ENCODE measurements around the gene FAM131A. TPM values are rescaled to one million over a fixed set of nuclear protein-coding genes. Genes with fewer than 3 reads are reported as not detected.

FAM131A gene
- total and polyA plus RNA-seq, 9 of the 15 experiments (the other 6 are each of a cell fraction or from before 2014, with no cell fraction given), result 0.48 to 11.1 (median 4.3) TPM

DNA sequence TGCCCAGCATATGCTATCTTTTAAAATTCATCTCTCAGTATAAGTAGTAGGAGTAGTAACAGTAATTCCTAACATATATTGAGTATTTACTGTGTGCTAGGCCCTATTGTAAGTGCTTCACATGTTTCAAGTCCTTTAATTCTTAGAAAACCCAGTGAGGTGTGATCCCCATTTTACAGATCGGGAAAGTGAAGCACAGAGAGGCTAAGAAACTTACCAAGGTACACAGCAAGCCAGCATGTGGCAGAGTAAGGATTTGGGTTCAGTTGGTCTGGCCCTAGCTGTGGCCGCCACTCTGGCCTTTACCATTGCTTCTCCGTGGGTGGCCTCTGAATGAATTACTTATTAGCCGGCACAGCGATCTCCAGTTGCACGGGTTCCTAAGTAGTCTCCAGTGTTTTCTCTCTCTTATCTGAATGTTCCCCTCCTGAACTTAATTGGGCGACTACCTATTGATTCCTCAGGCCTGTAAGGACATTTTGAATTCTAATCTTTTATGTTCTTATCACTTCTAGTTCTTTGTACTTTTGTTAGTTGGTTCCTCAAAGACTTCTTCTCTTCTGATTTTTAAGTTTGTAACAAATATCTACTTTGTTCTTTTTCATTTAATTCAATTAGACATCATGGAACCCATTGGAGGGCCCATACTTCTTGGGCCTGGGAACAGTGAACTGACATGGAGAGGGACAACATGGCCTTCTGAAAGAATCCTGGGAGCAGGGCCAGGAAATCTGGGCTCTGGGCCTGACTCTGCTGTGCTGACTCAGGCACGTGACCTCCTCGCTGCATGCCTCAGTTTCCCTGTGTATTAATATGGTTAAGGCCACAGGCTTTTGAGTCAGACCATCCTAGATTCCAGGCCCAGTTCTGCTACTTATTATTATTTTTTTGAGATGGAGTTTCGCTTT is 12.4 kb downstream of the FAM131A start:
- no peak for ATAC-seq
- H4K20me1 ChIP-seq (replicated peaks; ENCODE audit: control insufficient read depth, insufficient read depth, low read length), result no peaks in the 10 kb centered on the region
- H3K36me3 ChIP-seq (ENCODE audit: control insufficient read depth, insufficient read depth, low read length), result peaks cover 60% of the 10 kb centered on the region; the same call in 2 of the 3 replicates
- BruUV-seq (replicated peaks), result no TSS peak
- H2AFZ ChIP-seq (ENCODE audit: low read depth, low read length), result no peak overlapping the region
- in situ Hi-C loops (cut with MboI) (no loop called here), intact Hi-C loops (cut with micrococcal nuclease) (no loop called here)
- H3K4me3 ChIP-seq, result no peak overlapping the region
- H3K4me2 ChIP-seq (ENCODE audit: insufficient read depth, low read length), result no peak overlapping the region
- H3K79me2 ChIP-seq (ENCODE audit: control insufficient read depth, insufficient read depth, low read length), result peaks cover 8% of the 10 kb centered on the region; the same call in 2 of the 3 replicates
- H3K9me1 ChIP-seq (ENCODE audit: control insufficient read depth, insufficient read depth, low read length), result peaks cover 6% of the 10 kb centered on the region
- peak; percentile 11 for FAIRE-seq
- POLR2A ChIA-PET, result interaction anchor here (1.4 to 2.0 kb wide), 2 partner anchors 8 to 13 kb away, joined by 5 read pairs; partner anchors contain the start of gene FAM131A
- WGBS (ENCODE audit: insufficient coverage, low coverage, missing lambda C conversion rate), result 60% methylated on average over 9 of the region's 10 CpGs
- no peak for DNase-seq (ENCODE audit: extremely low read depth in 1 of 4, low spot score in 3 of 4)
- CTCF ChIA-PET (ENCODE audit: low intra/inter-chr PET ratio), result no interaction called here
- peak overlapping the region; percentile 29; the same call in 1 of the 3 replicates for H3K27ac ChIP-seq (ENCODE audit: extremely low read depth, low read depth, low read length)
- no peak overlapping the region for H3K9ac ChIP-seq (ENCODE audit: insufficient read depth in 1 of 2, low read depth in 2 of 2, low read length in 2 of 2)
- H3K4me1 ChIP-seq (replicated peaks in 1 of 2; ENCODE audit: control insufficient read depth in 2 of 2, insufficient read depth in 2 of 2, low read length in 2 of 2), result peaks cover 59 to 83% of the 10 kb centered on the region in 2 experiments
- H3K9me3 ChIP-seq (replicated peaks; ENCODE audit: control insufficient read depth, insufficient read depth, low read depth, low read length), result no peaks in the 10 kb centered on the region
- H3K27me3 ChIP-seq (ENCODE audit: control insufficient read depth in 2 of 2, insufficient read depth in 2 of 2, low read length in 2 of 2), result no peaks in the 10 kb centered on the region
- TF ChIP-seq PTBP1 (IDR thresholded peaks at IDR 0.05; ENCODE audit: low read depth, low read length) (no peak), L3MBTL2 (IDR thresholded peaks at IDR 0.05) (no peak), CBFA2T3 (IDR thresholded peaks at IDR 0.05) (no peak), PCBP1 (IDR thresholded peaks at IDR 0.05; ENCODE audit: low read depth, low read length, poor library complexity, severe bottlenecking) (no peak), SPI1 (IDR thresholded peaks at IDR 0.05; ENCODE audit: borderline replicate concordance, low read depth, low read length) (no peak), HDAC2 (IDR thresholded peaks at IDR 0.05) (peak; percentile 39; the same call in 1 of the 2 replicates), ZC3H4 (CRISPR knock-in tag; IDR thresholded peaks at IDR 0.05; ENCODE audit: borderline replicate concordance) (no peak), CBFA2T2 (conservative IDR thresholded peaks at IDR 0.05) (no peak), NFE2 (IDR thresholded peaks at IDR 0.05; ENCODE audit: low read depth) (no peak), PHTF2 (CRISPR knock-in tag; IDR thresholded peaks at IDR 0.05) (no peak), BRD4 (IDR thresholded peaks at IDR 0.05) (no peak), ZBTB7A (IDR thresholded peaks at IDR 0.05; ENCODE audit: borderline replicate concordance, control insufficient read depth, low read depth, low read length) (no peak), MYBL2 (IDR thresholded peaks at IDR 0.05; ENCODE audit: low read depth) (no peak), MYBL2 (CRISPR knock-in tag; IDR thresholded peaks at IDR 0.05; ENCODE audit: borderline replicate concordance) (no peak), TAF7 (tag; IDR thresholded peaks at IDR 0.05) (no peak), TEAD4 (IDR thresholded peaks at IDR 0.05; ENCODE audit: low read length) (no peak), TEAD4 (CRISPR knock-in tag; IDR thresholded peaks at IDR 0.05; ENCODE audit: borderline replicate concordance) (no peak), ZNF174 (CRISPR knock-in tag; IDR thresholded peaks at IDR 0.05) (no peak), ZNF239 (CRISPR knock-in tag; IDR thresholded peaks at IDR 0.05) (no peak), SNIP1 (IDR thresholded peaks at IDR 0.05; ENCODE audit: low read depth) (no peak)
- TF ChIP-seq, protein P1, sequence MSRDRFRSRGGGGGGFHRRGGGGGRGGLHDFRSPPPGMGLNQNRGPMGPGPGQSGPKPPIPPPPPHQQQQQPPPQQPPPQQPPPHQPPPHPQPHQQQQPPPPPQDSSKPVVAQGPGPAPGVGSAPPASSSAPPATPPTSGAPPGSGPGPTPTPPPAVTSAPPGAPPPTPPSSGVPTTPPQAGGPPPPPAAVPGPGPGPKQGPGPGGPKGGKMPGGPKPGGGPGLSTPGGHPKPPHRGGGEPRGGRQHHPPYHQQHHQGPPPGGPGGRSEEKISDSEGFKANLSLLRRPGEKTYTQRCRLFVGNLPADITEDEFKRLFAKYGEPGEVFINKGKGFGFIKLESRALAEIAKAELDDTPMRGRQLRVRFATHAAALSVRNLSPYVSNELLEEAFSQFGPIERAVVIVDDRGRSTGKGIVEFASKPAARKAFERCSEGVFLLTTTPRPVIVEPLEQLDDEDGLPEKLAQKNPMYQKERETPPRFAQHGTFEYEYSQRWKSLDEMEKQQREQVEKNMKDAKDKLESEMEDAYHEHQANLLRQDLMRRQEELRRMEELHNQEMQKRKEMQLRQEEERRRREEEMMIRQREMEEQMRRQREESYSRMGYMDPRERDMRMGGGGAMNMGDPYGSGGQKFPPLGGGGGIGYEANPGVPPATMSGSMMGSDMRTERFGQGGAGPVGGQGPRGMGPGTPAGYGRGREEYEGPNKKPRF (IDR thresholded peaks at IDR 0.05; ENCODE audit: low read depth, low read length), result no peak
